ENCODE measurements around the gene TCEAL1. TPM values are rescaled to one million over a fixed set of nuclear protein-coding genes. Genes with fewer than 3 reads are reported as not detected.
"Not testable (repeated sequence)": the region's sequence is repeated elsewhere in the genome, so short reads cannot be mapped to it uniquely, and the experiment has no call there.

TCEAL1 gene
- 19.9 and 22.6 TPM in 2 replicates for total RNA-seq (2012; rRNA removed)

- Histone ChIP-seq H3K27me3 (ENCODE audit: control insufficient read depth, insufficient read depth, low read length) (no peaks in the 10 kb centered on the region), H3K36me3 (ENCODE audit: insufficient read depth, low read length) (no peaks in the 10 kb centered on the region), H3K9ac (ENCODE audit: low read depth, low read length) (peak within 1 kb of the TSS; percentile 94), H3K9me3 (replicated peaks; ENCODE audit: low read length) (no peaks in the 10 kb centered on the region), H3K4me1 (ENCODE audit: control insufficient read depth, insufficient read depth, low read length) (peaks cover 4% of the 10 kb centered on the region), H3K4me2 (ENCODE audit: low read length) (peak within 1 kb of the TSS; percentile 86), H3K4me3 (ENCODE audit: low read length) (peak within 1 kb of the TSS; percentile 79)
These were observed at the start of gene TCEAL1 for GRCh38 chrX:103628386-103629317. Gene TCEAL1, plus strand, starts transcription at chrX:103628975. Its CDS starts 942 bp downstream, at chrX:103629917.

- H3K9ac ChIP-seq (ENCODE audit: low read depth, low read length), result peak overlapping the region; percentile 92
- peaks cover 21% of the 10 kb centered on the region for H3K36me3 ChIP-seq (ENCODE audit: insufficient read depth, low read length)
- peak overlapping the region; percentile 78 for H3K4me2 ChIP-seq (ENCODE audit: low read length)
- peaks cover 16% of the 10 kb centered on the region for H3K4me1 ChIP-seq (ENCODE audit: control insufficient read depth, insufficient read depth, low read length)
- H3K27me3 ChIP-seq (ENCODE audit: control insufficient read depth, insufficient read depth, low read length), result no peaks in the 10 kb centered on the region
- H3K4me3 ChIP-seq (ENCODE audit: low read length), result peak overlapping the region; percentile 77
- H3K9me3 ChIP-seq (replicated peaks; ENCODE audit: low read length), result no peaks in the 10 kb centered on the region
These were observed 44.2 kb upstream of the TCEAL1 start for GRCh38 chrX:103584596-103584995.

GRCh38 chrX:103585411-103586313, 43.1 kb upstream of the TCEAL1 start, which contains the start of gene TCEAL4:
Gene TCEAL4, plus strand, starts transcription at chrX:103585515. Its CDS starts 1,161 bp downstream, at chrX:103586676.
- peaks cover 21% of the 10 kb centered on the region for H3K36me3 ChIP-seq (ENCODE audit: insufficient read depth, low read length)
- H3K9ac ChIP-seq (ENCODE audit: low read depth, low read length), result peak within 1 kb of the TSS; percentile 92
- H3K27me3 ChIP-seq (ENCODE audit: control insufficient read depth, insufficient read depth, low read length), result no peaks in the 10 kb centered on the region
- peak within 1 kb of the TSS; percentile 78 for H3K4me2 ChIP-seq (ENCODE audit: low read length)
- no peaks in the 10 kb centered on the region for H3K9me3 ChIP-seq (replicated peaks; ENCODE audit: low read length)
- peaks cover 16% of the 10 kb centered on the region for H3K4me1 ChIP-seq (ENCODE audit: control insufficient read depth, insufficient read depth, low read length)
- H3K4me3 ChIP-seq (ENCODE audit: low read length), result peak within 1 kb of the TSS; percentile 77

GRCh38 chrX:103586314-103586646, 42.5 kb upstream of the TCEAL1 start:
- peak overlapping the region; percentile 77 for H3K4me3 ChIP-seq (ENCODE audit: low read length)
- H3K36me3 ChIP-seq (ENCODE audit: insufficient read depth, low read length), result peaks cover 21% of the 10 kb centered on the region
- no peaks in the 10 kb centered on the region for H3K27me3 ChIP-seq (ENCODE audit: control insufficient read depth, insufficient read depth, low read length)
- peak overlapping the region; percentile 92 for H3K9ac ChIP-seq (ENCODE audit: low read depth, low read length)
- H3K9me3 ChIP-seq (replicated peaks; ENCODE audit: low read length), result no peaks in the 10 kb centered on the region
- H3K4me1 ChIP-seq (ENCODE audit: control insufficient read depth, insufficient read depth, low read length), result peaks cover 16% of the 10 kb centered on the region
- H3K4me2 ChIP-seq (ENCODE audit: low read length), result peak overlapping the region; percentile 78

- H3K9ac ChIP-seq (ENCODE audit: low read depth, low read length), result peak overlapping the region; percentile 92
- peaks cover 22% of the 10 kb centered on the region for H3K36me3 ChIP-seq (ENCODE audit: insufficient read depth, low read length)
- H3K4me3 ChIP-seq (ENCODE audit: low read length), result peak overlapping the region; percentile 77
These were observed 42.1 kb upstream of the TCEAL1 start for GRCh38 chrX:103586659-103587058.

GRCh38 chrX:103592295-103592694, 36.5 kb upstream of the TCEAL1 start:
- H3K4me1 ChIP-seq (ENCODE audit: control insufficient read depth, insufficient read depth, low read length); H3K27me3 ChIP-seq (ENCODE audit: control insufficient read depth, insufficient read depth, low read length); H3K4me3 ChIP-seq (ENCODE audit: low read length); H3K4me2 ChIP-seq (ENCODE audit: low read length); H3K9ac ChIP-seq (ENCODE audit: low read depth, low read length); H3K9me3 ChIP-seq (replicated peaks; ENCODE audit: low read length): not testable (repeated sequence)
- H3K36me3 ChIP-seq (ENCODE audit: insufficient read depth, low read length), result peaks cover 25% of the 10 kb centered on the region

More at GRCh38 chrX:103586659-103587058, 42.1 kb upstream of the TCEAL1 start:
- Histone ChIP-seq H3K4me2 (ENCODE audit: low read length) (peak overlapping the region; percentile 78), H3K4me1 (ENCODE audit: control insufficient read depth, insufficient read depth, low read length) (peaks cover 16% of the 10 kb centered on the region), H3K9me3 (replicated peaks; ENCODE audit: low read length) (no peaks in the 10 kb centered on the region), H3K27me3 (ENCODE audit: control insufficient read depth, insufficient read depth, low read length) (no peaks in the 10 kb centered on the region)

GRCh38 chrX:103595202-103595601, 33.6 kb upstream of the TCEAL1 start:
- H3K4me2 ChIP-seq (ENCODE audit: low read length); H3K4me1 ChIP-seq (ENCODE audit: control insufficient read depth, insufficient read depth, low read length); H3K9me3 ChIP-seq (replicated peaks; ENCODE audit: low read length); H3K27me3 ChIP-seq (ENCODE audit: control insufficient read depth, insufficient read depth, low read length); H3K4me3 ChIP-seq (ENCODE audit: low read length); H3K9ac ChIP-seq (ENCODE audit: low read depth, low read length): not testable (repeated sequence)
- peaks cover 14% of the 10 kb centered on the region for H3K36me3 ChIP-seq (ENCODE audit: insufficient read depth, low read length)

- peak within 1 kb of the TSS; percentile 95 for H3K9ac ChIP-seq (ENCODE audit: low read depth, low read length)
- no peaks in the 10 kb centered on the region for H3K27me3 ChIP-seq (ENCODE audit: control insufficient read depth, insufficient read depth, low read length)
- no peaks in the 10 kb centered on the region for H3K9me3 ChIP-seq (replicated peaks; ENCODE audit: low read length)
- no peaks in the 10 kb centered on the region for H3K4me1 ChIP-seq (ENCODE audit: control insufficient read depth, insufficient read depth, low read length)
- peaks cover 5% of the 10 kb centered on the region for H3K36me3 ChIP-seq (ENCODE audit: insufficient read depth, low read length)
- H3K4me3 ChIP-seq (ENCODE audit: low read length), result peak within 1 kb of the TSS; percentile 81
- H3K4me2 ChIP-seq (ENCODE audit: low read length), result peak within 1 kb of the TSS; percentile 90
These were observed 21.1 kb upstream of the TCEAL1 start, which contains the start of gene TCEAL3 for GRCh38 chrX:103607364-103608305. Gene TCEAL3, plus strand, starts transcription at chrX:103607963. Its CDS starts 1,102 bp downstream, at chrX:103609065.

GRCh38 chrX:103608306-103608963, 20.3 kb upstream of the TCEAL1 start:
- Histone ChIP-seq H3K9ac (ENCODE audit: low read depth, low read length) (peak overlapping the region; percentile 95), H3K9me3 (replicated peaks; ENCODE audit: low read length) (no peaks in the 10 kb centered on the region), H3K4me2 (ENCODE audit: low read length) (peak overlapping the region; percentile 90), H3K27me3 (ENCODE audit: control insufficient read depth, insufficient read depth, low read length) (no peaks in the 10 kb centered on the region), H3K4me3 (ENCODE audit: low read length) (peak overlapping the region; percentile 81), H3K4me1 (ENCODE audit: control insufficient read depth, insufficient read depth, low read length) (no peaks in the 10 kb centered on the region), H3K36me3 (ENCODE audit: insufficient read depth, low read length) (peaks cover 5% of the 10 kb centered on the region)

GRCh38 chrX:103610282-103610681, 18.5 kb upstream of the TCEAL1 start:
- Histone ChIP-seq H3K4me2 (ENCODE audit: low read length) (no peak overlapping the region), H3K9ac (ENCODE audit: low read depth, low read length) (no peak overlapping the region), H3K27me3 (ENCODE audit: control insufficient read depth, insufficient read depth, low read length) (no peaks in the 10 kb centered on the region), H3K9me3 (replicated peaks; ENCODE audit: low read length) (no peaks in the 10 kb centered on the region), H3K36me3 (ENCODE audit: insufficient read depth, low read length) (peaks cover 5% of the 10 kb centered on the region), H3K4me1 (ENCODE audit: control insufficient read depth, insufficient read depth, low read length) (peaks cover 8% of the 10 kb centered on the region), H3K4me3 (ENCODE audit: low read length) (no peak overlapping the region)
